Esophagus squamous epithelium (tissue), 5 donors: ENCODE data around the gene CLPSL2. TPM values are rescaled to one million over a fixed set of nuclear protein-coding genes. Genes with fewer than 3 reads are reported as not detected.

ENCODE experiments used
- DNase-seq: peaks from one replicate; lab custom pipeline; 2025; lab: John Stamatoyannopoulos, UW
- H3K27ac ChIP-seq, 4 donors: fragments of 200-600 bp; sonication (generic); one replicate each; pipeline ENCODE4 v1.5.1; 2016 to 2019; ENCODE audit warnings: mild to moderate bottlenecking in 1 of 4
- H3K27me3 ChIP-seq, 4 donors: fragments of 200-600 bp; sonication (generic); 1 replicate in 3 of 4; 2 replicates in 1 of 4; pipeline versions ENCODE4 v1.5.1 to v1.6.0; 2017 to 2021; ENCODE audit warnings: antibody characterized with exemption in 1 of 4
- H3K36me3 ChIP-seq, 3 donors: fragments of 200-600 bp; sonication (generic); one replicate each; pipeline ENCODE4 v1.5.1; 2016 to 2019
- H3K4me1 ChIP-seq, 3 donors: fragments of 200-600 bp; sonication (generic); one replicate each; pipeline ENCODE4 v1.5.1; 2017 to 2019
- H3K4me3 ChIP-seq, 4 donors: fragments of 200-600 bp; sonication (generic); 1 replicate in 3 of 4; 2 replicates in 1 of 4; pipeline ENCODE4 v1.5.1; 2016 to 2019; ENCODE audit warnings: mild to moderate bottlenecking in 2 of 4, moderate library complexity in 1 of 4
- H3K9me3 ChIP-seq, 3 donors: fragments of 200-600 bp; sonication (generic); one replicate each; pipeline ENCODE4 v1.5.1; 2016 to 2019
- POLR2A ChIP-seq, 4 donors: fragments of 450-650 bp; IDR thresholded peaks; one replicate each; pipeline ENCODE4 v1.6.1; 2017; ENCODE audit warnings: antibody characterized with exemption in 4 of 4, mild to moderate bottlenecking in 4 of 4, moderate library complexity in 3 of 4
- WGBS, 2 donors: methylation state at CpG; one replicate each; pipeline ENCODE4 v1.1.5; 2018; 5-methylcytosine and 5-hydroxymethylcytosine counted together
- intact Hi-C: fragments of 100-400 bp; cut with DNase I; formaldehyde crosslinking; loops from one replicate; pipeline ENCODE4 v1.15.0; 2022
- total RNA-seq, 4 donors: library from RNA; depleted of rRNA; stranded (reverse); fragments of >200 nt; gene quantifications; one replicate each; pipeline ENCODE4 v1.1.0, GENCODE V29; 2016
- TF ChIP-seq, protein P1 (sequence below), 6 experiments: fragments of 450-650 bp in 4 of 6; fragments of 200-600 bp in 2 of 6; sonication (generic) in 2 of 6; IDR thresholded peaks; one replicate each; pipeline ENCODE4 v1.5.1; 2016 to 2019; ENCODE audit warnings: antibody characterized with exemption in 6 of 6, mild to moderate bottlenecking in 4 of 6, moderate library complexity in 4 of 6
- donor health status: DM: yes; HTN: yes; CAD: no.

CLPSL2 gene, protein sequence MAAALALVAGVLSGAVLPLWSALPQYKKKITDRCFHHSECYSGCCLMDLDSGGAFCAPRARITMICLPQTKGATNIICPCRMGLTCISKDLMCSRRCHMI
- not detected for total RNA-seq

DNA sequence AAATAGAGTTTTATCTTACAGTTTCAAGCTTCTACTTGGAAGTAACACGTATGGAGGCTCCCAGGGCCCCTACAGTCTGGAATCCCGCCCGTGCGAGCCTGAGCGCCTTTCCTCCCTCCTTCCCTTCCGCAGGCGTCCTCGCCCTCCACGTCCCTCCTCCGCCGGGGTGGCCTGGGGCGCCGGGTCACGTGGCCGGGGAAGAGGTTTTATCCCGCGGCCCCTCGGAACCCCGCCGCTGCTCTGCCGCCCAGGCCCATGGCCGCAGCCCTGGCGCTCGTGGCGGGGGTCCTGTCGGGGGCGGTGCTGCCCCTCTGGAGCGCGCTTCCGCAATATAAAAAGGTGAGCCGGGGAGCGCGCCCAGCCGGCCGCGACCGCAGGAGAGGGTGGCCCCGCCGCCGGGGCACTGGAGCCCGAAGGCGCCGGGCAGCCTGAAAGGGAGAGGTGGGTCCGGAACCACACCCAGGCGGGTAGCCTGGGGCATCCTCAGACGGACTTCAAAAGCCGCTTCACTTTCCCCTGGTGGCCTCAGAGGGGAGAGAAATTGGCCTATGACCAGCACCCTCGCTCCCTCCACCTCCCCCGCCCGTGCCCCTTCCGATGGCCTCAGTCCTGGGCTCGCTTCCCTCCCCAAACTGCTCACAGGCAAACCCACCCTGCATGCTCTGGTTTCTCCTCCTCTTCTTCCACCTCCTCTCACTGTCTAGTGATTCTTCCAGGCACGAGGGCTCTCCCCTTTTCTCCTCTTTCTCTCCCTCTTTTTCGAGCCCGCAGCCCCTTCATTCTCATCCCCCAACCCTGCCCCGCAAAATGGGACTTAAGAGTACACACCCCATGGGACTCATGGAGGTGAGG lies at the start of gene CLPSL2:
Gene CLPSL2 (plus strand): TSS at position 235 of the 852 bp plus-strand sequence. CDS start 21 bp downstream, at position 256.
- intact Hi-C loops = no loop called here
- no peaks in the 10 kb centered on the region for H3K36me3 ChIP-seq
- H3K27me3 ChIP-seq = peaks cover 0 to 60% (median 6%) of the 10 kb centered on the region in 4 donors
- WGBS, 2 donors = 3 to 4% methylated on average over 22 to 29 of the region's 56 CpGs
- no peak for DNase-seq
- no peaks in the 10 kb centered on the region for H3K9me3 ChIP-seq
- no peak within 1 kb of the TSS for H3K27ac ChIP-seq
- TF ChIP-seq, protein P1, sequence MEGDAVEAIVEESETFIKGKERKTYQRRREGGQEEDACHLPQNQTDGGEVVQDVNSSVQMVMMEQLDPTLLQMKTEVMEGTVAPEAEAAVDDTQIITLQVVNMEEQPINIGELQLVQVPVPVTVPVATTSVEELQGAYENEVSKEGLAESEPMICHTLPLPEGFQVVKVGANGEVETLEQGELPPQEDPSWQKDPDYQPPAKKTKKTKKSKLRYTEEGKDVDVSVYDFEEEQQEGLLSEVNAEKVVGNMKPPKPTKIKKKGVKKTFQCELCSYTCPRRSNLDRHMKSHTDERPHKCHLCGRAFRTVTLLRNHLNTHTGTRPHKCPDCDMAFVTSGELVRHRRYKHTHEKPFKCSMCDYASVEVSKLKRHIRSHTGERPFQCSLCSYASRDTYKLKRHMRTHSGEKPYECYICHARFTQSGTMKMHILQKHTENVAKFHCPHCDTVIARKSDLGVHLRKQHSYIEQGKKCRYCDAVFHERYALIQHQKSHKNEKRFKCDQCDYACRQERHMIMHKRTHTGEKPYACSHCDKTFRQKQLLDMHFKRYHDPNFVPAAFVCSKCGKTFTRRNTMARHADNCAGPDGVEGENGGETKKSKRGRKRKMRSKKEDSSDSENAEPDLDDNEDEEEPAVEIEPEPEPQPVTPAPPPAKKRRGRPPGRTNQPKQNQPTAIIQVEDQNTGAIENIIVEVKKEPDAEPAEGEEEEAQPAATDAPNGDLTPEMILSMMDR (IDR thresholded peaks at IDR 0.05) = no peak
- TF ChIP-seq POLR2A (IDR thresholded peaks at IDR 0.05) = no peak
- H3K4me1 ChIP-seq = peaks cover 9 to 17% (median 9%) of the 10 kb centered on the region in 3 donors
- H3K4me3 ChIP-seq = peak within 1 kb of the TSS; percentile 25 to 65 (median 34)

DNA sequence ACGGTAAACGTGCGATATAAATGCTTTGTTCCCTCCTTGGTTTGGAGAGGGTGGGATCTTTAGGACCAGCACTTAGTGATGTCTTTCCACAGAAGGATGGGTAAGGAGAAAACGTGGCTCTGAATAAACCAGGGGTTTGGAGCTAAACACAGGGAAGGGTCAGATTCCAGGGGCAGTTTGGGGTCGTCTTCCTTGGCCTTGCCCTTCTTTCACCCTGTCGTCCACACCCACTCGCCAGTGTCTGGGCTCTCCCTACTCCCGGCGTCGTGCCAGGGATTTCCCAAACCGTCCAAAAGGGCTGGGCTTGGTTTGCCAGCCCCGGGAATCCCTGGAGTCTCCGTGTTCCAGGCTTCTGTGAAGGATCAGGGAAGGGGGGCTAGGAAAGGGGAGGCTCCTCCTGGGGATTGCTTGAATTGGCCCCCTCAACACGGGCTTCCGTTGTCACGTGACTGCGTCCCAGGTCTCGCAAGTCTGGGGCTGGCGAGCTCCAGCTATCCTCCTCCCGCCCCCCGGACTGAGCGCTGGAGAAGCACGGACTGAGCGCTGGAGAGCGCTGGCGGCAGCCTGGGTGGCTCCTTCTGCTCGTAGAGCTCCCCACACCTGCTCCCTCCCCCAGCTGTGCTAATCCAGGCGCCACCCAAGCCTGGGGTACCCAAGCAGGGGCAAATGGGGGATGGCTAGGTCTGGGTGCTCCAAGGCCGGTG lies 49.0 kb upstream of the CLPSL2 start:
- no peak for DNase-seq
- peak overlapping the region; percentile 99 to 100 (median 100) for H3K27ac ChIP-seq
- H3K27me3 ChIP-seq = no peaks in the 10 kb centered on the region
- peak overlapping the region; percentile 34 to 73 (median 47) for H3K4me3 ChIP-seq
- peaks cover 76 to 100% (median 87%) of the 10 kb centered on the region in 3 donors for H3K4me1 ChIP-seq
- intact Hi-C loops = loop anchor here (5.0 kb wide), 2 partner anchors 35 to 125 kb away; no protein-coding TSS in a partner anchor
- TF ChIP-seq, protein P1 (IDR thresholded peaks at IDR 0.05) = peak in 2 of 6 experiments; percentile 4 to 6
- peak in 1 of 4 donors; percentile 92 for TF ChIP-seq POLR2A (IDR thresholded peaks at IDR 0.05)
- H3K9me3 ChIP-seq = no peaks in the 10 kb centered on the region
- H3K36me3 ChIP-seq = no peaks in the 10 kb centered on the region
- 1 to 7% methylated on average over 17 to 19 of the region's 29 CpGs for WGBS, 2 donors

DNA sequence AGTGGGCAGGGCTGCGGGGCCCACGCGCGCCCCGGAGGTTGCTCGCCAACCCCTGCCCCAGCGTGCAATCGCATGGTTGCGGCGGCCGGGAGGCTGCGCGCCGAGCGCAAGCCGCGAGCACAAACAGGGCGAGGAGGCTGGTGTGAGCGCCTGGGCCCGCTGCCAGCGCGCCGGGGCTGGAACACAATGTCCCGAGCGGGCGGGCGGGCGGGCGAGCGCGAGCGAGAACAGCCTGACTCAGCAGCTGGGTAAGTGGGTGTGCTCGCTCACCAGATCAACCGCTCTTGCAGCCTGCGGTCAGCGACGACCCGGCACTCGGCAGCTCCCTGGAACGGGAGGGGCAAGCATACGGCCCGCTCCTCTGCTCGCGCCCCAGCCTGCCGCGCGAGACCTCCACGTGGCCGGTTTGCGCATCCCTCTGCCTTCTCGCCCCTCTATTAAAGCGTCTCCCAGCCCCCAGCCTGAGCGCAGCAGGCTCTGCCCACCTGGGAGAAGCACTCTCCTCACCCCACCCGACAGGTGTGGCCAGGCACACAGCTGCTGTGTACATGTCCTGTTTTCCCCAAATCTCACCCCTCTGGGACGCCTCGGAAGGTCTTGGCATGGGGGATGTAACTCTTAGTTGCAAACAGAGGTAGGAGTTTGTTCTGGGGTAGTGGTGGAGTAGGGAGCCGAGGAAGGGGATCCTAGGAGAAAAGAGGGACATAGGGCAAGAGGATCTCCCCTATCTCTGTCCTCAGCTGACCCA lies 48.3 kb upstream of the CLPSL2 start:
- peak; percentile 84 for DNase-seq
- Histone ChIP-seq H3K9me3 (no peaks in the 10 kb centered on the region), H3K27me3 (no peaks in the 10 kb centered on the region), H3K4me3 (peak overlapping the region; percentile 34 to 73 (median 47)), H3K36me3 (no peaks in the 10 kb centered on the region), H3K27ac (peak overlapping the region; percentile 99 to 100 (median 100)), H3K4me1 (peaks cover 83 to 100% (median 87%) of the 10 kb centered on the region in 3 donors)
- WGBS, 2 donors = 0 to 43% methylated on average over 1 to 13 of the region's 57 CpGs
- intact Hi-C loops = loop anchor here (5.0 kb wide), 2 partner anchors 36 to 126 kb away; no protein-coding TSS in a partner anchor
- TF ChIP-seq POLR2A (IDR thresholded peaks at IDR 0.05) = peak in 2 of 4 donors; percentile 48 to 86
- TF ChIP-seq, protein P1 (IDR thresholded peaks at IDR 0.05) = peak in 1 of 6 experiments; percentile 17

DNA sequence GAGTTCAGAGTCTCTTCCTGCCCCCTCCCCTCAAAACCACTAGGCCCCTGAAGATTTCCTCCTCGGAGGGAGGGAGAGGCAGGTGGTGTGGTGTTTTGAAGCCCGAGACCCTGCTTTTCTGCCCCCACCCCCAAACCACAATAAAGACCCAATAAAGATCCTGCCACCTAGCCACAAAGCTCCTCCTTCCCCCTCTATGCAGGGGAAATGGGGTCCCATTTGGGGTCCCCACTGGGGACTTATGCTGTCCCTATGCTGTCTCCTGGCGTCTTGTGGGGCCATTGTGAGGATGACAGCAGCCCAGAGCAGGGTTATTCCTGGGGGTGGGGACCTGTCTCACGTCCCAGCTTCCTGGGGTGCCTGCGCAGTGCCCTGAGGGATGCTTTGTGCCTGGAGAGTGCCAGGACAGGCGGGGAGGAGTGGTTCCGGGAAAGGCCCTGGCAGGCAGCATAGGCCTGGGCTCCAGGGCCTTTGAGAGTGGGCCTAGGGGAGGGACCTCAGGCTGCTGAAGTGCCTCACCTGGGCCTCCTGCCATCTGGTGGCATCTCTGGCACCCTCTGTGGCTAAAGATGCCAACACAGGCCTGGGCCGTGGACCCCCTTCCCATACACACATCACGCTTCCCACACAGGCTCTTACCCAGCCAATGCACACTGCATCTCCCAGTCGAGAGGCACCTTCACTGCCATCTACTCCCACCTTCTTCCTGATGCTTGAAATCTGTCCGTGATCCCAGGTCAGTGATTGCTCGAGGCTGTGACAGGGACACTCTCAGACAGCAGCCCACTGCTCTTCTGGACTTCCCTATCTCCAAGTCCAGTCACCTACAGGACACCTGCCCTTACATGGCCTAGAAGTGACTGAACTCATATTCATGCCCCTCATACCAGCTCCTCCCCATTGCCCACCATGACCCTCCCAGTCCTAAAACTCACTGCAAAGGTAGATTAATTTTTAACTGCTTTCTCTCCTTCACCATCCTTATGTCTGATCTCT lies 47.4 kb upstream of the CLPSL2 start:
- TF ChIP-seq POLR2A (IDR thresholded peaks at IDR 0.05) = peak in 2 of 4 donors; percentile 15 to 33
- TF ChIP-seq, protein P1 (IDR thresholded peaks at IDR 0.05) = peak in 3 of 6 experiments; percentile 9 to 38 (median 11)
- Histone ChIP-seq H3K4me1 (peaks cover 87 to 100% (median 90%) of the 10 kb centered on the region in 3 donors), H3K27me3 (no peaks in the 10 kb centered on the region), H3K36me3 (no peaks in the 10 kb centered on the region), H3K9me3 (no peaks in the 10 kb centered on the region), H3K4me3 (peak overlapping the region in 3 of 4 donors; percentile 41 to 73 (median 53)), H3K27ac (peak overlapping the region; percentile 99 to 100 (median 100))
- DNase-seq = no peak
- 34 to 62% methylated on average over 5 to 6 of the region's 12 CpGs for WGBS, 2 donors
- intact Hi-C loops = loop anchor here (5.0 kb wide), 2 partner anchors 37 to 127 kb away; no protein-coding TSS in a partner anchor
